ENCODE results near the gene DAPK3.

The DAPK3 gene

GRCh38 chr19:3990815-3991117, 19.9 kb upstream of the DAPK3 start:
- TF ChIP-seq CTCF (conservative IDR thresholded peaks at IDR 0.05; ENCODE audit: low read depth, low read length) = no peak

GRCh38 chr19:3987619-3988371, 16.9 kb upstream of the DAPK3 start:
- DNase-seq (ENCODE audit: low read depth) = peak; percentile 88
- peak overlapping the region; percentile 42 for H3K4me3 ChIP-seq (ENCODE audit: low read depth, low read length)
- TF ChIP-seq CTCF (conservative IDR thresholded peaks at IDR 0.05; ENCODE audit: low read depth, low read length) = peak; percentile 86

More at GRCh38 chr19:3990815-3991117, 19.9 kb upstream of the DAPK3 start:
- no peak overlapping the region for H3K4me3 ChIP-seq (ENCODE audit: low read depth, low read length)
- no peak for DNase-seq (ENCODE audit: low read depth)

- peak; percentile 60 for TF ChIP-seq CTCF (conservative IDR thresholded peaks at IDR 0.05; ENCODE audit: low read depth, low read length)
- peak; percentile 89 for DNase-seq (ENCODE audit: low read depth)
- H3K4me3 ChIP-seq (ENCODE audit: low read depth, low read length) = peak overlapping the region; percentile 98
Measured at GRCh38 chr19:3986260-3987041, 15.6 kb upstream of the DAPK3 start.

- TF ChIP-seq CTCF (conservative IDR thresholded peaks at IDR 0.05; ENCODE audit: low read depth, low read length) = no peak
- no peak for DNase-seq (ENCODE audit: low read depth)
Measured at GRCh38 chr19:3985643-3986259, 14.9 kb upstream of the DAPK3 start.

GRCh38 chr19:3984908-3985642, 14.2 kb upstream of the DAPK3 start, which contains the start of gene EEF2:
TSS of gene EEF2 (minus strand) at chr19:3985463. CDS start at chr19:3985380, 83 bp downstream.
- TF ChIP-seq CTCF (conservative IDR thresholded peaks at IDR 0.05; ENCODE audit: low read depth, low read length) = no peak
- peak within 1 kb of the TSS; percentile 98 for H3K4me3 ChIP-seq (ENCODE audit: low read depth, low read length)
- peak; percentile 93 for DNase-seq (ENCODE audit: low read depth)

More at GRCh38 chr19:3985643-3986259, 14.9 kb upstream of the DAPK3 start:
- H3K4me3 ChIP-seq (ENCODE audit: low read depth, low read length) = peak overlapping the region; percentile 98

GRCh38 chr19:3984584-3984907, 13.6 kb upstream of the DAPK3 start:
- TF ChIP-seq CTCF (conservative IDR thresholded peaks at IDR 0.05; ENCODE audit: low read depth, low read length) = no peak
- no peak for DNase-seq (ENCODE audit: low read depth)
- H3K4me3 ChIP-seq (ENCODE audit: low read depth, low read length) = peak overlapping the region; percentile 98

Data from choroid plexus epithelial cell (primary cell).